HPDE6-E6E7 (cell line): ENCODE measurements around the gene SORBS2.

Experiments
- DNase-seq: peaks from one replicate; pipeline ENCODE4 v3.0.0; 2011; ENCODE audit warnings: missing footprints; ENCODE audit errors: extremely low spot score

SORBS2 gene

DNA sequence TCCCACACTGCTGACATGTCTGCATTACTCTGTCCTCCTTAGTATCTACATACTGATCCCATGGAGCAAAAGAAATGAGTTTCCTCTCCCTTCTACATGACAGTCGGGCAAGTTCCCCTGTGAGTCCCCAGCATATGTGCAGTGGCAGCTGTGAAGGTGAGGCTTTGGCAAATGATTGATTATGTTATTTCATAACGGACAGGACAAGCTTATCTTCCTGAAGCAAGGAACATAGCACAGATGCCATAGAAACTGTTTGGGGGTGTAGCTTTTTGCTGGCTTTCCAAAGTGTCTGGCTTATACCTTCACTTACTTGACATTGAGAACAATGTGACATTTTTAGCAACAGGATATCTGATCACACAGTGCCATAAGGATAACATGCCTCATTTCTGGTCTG, 139.8 kb downstream of the SORBS2 start:
- no peak for DNase-seq

DNA sequence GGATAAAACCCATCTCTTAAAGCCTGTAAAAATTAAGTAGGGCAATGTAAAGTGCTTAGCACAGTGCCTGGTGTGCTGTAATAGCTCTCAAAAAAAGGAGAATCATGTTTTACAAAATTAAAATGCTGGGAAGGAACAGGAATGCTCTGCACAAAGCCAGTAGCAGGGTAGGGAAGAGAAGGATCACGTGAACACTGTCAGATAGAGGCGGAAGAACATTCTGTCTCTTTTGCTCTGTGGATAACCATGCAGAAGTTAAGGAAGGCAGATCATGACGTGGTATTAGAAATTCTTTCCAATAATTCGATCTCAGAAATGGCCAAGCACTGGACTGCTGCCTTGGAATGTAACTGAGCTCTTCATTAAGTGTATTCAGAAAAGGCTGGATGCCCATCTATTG, 140.5 kb downstream of the SORBS2 start:
- no peak for DNase-seq

DNA sequence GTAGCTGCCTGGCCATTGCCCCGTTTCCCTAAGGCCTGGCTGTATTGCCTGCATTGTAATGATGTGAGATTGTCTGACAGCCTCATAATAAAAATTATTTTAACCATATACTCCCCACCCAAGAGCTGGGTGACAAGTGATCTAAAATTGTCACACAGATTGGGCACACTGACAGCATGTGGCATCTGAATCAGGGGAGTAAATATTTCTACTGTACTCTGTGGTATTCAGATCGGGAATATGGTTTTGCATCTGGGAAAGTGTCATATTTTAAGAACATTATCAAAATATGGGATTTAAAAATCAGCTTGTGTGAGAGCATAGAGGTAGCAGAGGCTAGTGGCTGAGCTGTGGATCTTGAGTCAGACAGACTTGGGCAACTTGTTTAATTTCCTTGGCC, 140.9 kb downstream of the SORBS2 start:
- no peak for DNase-seq

DNA sequence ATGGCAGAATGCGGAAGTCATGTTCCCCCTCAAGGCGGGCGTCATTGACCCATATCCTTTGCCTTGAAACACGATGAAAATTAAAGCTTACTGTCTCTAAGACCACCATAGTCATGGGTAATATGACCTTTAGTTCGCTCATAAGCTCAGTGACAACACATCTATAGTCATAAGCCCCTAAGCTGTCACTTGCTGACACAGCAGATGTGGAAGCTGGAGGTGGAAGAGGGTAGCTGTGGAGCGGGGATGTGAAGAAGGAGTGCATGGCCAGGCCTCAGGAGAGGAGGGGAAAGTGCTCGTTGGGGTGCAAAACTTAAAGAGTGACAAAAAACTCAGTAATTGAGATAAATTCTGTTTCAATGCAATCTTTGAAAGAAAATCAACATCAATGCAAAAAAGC, 142.7 kb downstream of the SORBS2 start:
- no peak for DNase-seq

DNA sequence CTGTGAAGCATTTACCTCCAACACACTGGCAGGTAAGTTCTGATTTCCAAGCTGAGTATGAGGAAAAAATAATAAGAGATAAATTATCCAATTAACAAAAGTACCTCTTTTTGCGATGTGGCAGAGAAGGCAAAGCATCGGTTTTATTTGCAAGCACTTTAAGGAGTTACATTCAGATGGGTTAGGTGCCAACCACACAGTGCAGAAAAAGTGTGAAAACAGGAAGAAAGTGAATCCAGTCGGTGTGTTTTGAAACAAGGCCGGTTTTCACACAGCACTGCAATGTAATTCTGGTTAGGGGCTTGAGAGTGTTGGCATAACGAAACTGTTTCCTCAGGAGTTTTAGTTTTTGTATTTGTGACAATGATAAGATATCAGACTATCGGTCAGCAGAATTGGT, 145.8 kb downstream of the SORBS2 start:
- DNase-seq = no peak

DNA sequence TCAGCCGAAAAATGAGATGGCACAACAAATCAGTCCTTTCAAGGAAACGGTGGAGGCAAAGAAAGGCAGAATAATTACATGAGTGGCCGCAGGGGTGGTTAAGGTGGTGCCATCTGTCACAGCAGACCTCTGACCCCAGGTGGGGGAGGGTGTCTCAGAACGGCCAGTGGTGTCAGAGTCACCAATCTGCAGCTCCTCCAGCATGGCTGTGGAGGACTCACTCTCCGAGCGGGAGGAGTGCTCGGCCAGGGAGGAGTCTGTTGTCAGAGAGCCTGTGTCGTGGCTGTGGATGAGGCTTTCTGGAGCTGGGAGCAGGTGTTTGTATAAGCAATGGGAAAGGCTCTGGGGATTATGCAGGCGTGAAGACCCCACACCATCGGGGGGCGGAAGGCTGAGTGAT, 146.3 kb downstream of the SORBS2 start:
- no peak for DNase-seq

DNA sequence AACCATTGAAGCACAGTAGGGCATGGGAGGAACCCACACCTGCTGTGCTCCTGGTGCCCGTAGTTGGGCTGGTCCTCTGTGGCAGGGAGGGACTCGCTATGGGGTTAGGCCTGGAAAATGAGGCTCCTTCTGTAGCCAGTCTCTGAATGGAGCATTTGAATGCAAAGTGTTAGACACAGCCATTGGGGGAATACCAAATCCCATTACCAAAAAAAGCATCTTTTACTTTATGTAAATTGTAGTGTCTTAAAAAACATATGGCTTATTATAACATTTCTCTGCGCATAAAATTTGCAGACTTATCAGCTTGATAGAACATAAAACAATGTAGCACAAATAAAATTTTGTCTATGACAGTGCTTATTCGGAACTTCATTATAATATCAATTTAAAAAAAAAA, 147.5 kb downstream of the SORBS2 start:
- no peak for DNase-seq

DNA sequence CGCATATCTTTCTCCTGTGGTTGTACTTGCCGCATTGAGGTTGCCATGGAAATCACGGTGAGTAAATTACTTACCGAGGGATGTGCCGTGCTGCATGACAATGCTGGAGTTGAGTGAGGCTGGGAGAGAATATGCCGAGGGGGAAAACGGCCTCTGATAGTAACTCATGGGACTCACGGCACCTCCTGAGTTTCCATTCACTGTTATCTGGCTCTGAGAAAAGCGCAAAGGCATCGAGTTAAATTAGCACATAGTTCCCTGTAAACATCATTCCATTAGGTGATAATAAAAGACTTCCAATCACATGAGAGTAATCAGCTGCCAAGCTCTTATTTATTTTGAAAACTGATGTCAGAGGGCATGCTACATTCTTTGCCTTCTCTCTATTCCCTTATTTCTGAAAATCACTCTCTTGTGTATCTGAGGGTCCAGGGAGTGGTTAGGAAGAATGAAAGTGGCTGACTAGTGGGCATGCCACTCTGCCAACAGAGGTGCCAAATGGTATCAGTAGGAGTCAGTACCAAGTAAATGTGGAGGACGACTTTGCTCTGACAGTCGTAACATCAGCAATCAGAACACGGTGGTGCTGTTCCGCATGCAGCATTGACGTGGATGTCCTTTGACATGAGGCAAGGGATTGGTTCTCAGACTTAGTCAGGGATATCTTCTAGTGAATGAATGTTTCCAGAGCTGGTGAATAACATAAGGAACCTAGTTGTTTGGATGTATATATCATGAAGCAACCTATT, 149.8 kb downstream of the SORBS2 start:
- no peak for DNase-seq

DNA sequence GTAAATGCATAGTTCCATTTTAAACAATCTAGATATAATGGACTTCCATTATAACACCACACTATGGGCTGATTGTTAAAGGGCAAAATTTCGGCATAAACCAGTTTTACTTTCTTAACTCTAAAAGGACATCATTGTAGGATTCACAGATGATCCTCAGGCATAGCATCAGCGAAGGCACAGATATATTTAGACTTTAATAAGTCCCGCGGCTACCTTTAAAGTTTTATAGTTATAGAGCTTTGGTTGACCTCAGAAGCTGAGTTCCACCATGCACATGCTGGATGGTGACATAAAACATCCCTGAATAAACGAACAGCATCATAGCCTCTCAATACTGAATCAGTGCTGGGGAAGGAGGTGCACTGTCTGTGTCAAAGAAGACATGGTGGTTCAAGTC, 151.7 kb downstream of the SORBS2 start:
- no peak for DNase-seq

DNA sequence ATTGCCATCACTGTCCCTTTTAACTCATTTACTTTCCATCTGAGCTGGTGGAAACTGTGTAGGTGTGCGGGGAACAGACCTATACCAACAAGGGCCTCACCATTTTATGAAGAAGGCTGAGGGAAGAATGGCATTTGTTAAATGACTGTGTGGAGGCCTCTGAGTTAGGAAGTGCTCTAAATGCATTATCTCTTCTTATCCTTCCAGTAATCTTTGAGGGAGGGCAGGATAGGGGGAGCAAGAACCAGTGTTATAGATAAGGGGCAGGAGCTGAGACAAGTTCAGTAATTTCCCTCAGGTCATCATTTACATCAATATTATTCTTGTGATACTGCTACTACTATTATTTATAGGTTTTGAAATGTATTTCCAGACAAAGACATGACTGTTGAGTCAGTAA, 154.3 kb downstream of the SORBS2 start:
- DNase-seq = no peak

DNA sequence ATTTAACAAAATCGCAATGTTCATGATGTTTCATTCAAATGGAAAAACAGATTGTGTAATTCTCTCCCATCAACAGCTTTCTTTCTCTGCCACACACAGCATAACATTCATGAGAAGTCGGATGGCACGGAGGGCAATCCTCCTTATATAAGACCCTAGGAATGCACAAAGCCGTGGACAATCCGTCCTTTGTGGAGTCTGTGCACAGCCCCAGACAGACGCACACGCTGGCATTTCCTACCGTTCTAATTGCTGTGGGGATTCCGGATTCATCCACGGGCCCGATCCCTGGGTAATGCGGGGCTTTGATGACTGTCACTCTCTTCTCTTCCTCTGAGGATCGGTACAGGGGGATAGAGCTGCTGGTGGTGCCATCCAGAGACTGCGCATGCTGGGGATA, 154.8 kb downstream of the SORBS2 start:
- no peak for DNase-seq

DNA sequence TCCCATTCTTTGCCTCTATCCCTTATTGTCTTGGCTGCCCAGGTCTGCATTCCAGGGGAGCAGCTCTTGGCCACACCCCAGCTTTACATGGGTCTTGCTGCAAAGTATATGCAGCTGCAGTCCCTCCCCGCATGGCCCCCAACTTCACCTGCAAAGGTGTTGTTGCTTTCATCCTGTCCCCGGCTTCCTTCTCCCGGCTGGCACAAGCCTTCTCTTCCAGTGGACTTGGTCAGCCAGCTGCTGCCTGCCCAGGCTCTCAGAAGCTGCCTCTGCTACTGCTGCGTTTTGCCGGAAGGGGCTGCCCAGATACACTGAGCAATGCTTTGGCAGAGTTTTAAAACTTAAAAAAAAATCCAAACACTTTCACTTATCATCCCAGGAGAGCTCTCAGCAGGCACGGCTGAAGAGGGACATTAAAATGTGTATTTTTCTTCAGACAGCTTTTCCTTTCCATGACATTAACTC, 155.5 kb downstream of the SORBS2 start:
- peak; percentile 14 for DNase-seq

DNA sequence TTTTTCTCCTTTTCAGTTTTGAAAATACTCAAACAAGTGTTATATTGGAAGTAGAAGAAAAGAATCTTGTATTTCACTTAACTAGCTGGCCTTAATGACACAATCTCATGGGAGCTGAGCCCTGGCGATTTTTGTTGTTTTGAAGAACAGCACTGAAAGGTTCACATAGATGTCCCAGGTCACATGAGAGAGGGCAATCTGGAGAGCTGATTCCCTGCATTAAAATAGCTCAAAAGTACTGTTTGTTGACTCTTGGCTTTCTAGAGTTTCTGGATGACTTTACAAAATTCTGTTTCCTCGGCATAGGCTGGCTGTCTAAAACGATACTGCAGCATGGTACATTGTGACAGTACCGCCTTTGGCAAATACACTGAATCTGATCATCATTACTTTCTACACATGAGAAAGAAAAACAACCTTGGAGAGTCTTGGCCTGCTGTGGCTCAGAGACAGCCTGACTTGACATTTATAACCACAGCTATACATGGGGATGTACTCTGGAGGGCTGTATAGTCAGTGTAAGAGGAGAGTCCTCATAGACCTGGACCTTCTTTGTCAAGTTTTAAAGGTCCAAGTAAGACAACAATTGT, 156.9 kb downstream of the SORBS2 start:
- DNase-seq = no peak

DNA sequence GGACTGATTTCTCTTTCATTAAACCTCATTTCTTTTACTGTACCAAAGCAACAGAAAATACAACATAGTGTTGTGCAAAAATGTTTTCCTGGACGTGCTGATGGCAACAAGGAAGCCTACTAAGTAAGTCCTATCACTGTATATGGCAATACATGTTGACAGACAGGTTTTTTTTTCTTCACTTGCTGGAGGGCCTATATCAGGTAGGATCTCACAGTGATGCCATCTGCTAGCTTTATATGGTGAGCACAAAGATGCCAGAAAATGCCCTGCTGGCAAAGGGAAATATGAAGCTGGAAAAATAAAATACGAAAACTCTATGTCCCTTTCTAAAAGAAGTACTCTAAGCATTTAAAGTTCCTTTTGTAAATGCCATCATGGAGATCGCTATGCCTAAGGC, 157.7 kb downstream of the SORBS2 start:
- DNase-seq = no peak

DNA sequence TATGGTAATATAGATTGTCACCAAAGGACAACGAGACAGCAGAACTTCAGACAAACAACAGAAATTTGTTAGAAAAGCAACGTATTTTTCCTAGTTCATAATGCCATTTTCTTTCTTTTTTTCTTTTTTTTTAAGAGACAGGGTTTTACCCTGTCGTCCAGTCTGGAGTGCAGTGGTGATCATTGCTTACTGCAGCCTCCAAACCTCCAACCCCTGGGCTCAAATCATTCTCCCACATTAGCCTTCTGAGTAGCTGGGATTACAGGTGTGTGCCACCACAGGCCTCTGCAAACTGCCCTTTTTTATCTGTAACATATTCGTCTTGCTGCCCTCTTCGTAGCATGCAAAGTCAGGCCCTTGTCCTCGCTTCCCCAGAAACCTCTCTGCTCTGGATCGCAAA, 160.1 kb downstream of the SORBS2 start:
- no peak for DNase-seq

DNA sequence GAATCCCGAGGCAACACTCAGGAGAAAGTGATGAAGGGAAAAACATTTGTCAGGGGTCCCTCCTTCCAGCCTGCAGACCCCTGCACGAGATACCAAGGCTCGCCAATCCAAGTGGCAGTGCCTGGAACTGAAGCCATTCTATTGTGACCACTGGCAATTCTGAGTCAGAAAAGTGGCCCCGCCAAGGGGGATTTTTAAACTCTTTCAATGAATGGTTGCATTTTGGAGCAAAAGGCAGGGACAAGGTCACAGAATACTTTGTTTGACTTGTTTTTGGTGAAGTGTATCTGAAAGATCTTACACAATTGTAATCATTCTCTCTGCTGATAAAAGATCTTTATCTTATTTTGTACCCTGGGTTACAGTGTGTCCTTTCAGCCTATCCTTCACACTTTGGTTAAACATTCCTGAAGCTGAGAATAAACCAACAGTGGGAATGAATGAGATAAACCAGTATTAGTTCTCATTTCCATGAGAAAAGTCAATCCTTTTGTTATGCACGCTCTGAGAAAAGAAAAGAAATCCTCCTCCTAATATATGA, 160.8 kb downstream of the SORBS2 start:
- no peak for DNase-seq

DNA sequence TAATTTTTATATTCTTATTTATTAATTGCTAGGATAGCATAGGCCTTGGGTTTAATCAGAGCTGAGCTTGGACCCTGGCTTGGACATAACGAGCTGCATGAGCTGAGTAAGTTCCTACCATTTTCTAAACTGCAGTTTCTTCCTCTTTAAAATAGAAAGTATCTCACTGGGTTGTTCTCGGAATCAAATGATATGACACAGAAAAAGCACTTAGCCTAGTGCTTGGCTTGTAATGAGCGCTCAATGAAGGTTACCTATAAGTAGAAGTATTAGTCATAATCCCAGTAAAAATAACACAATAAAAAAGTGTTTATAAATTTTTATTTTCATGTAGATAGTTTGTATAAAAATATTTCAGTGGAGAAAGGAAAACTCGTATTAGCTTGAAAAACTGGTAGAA, 163.4 kb downstream of the SORBS2 start:
- no peak for DNase-seq

DNA sequence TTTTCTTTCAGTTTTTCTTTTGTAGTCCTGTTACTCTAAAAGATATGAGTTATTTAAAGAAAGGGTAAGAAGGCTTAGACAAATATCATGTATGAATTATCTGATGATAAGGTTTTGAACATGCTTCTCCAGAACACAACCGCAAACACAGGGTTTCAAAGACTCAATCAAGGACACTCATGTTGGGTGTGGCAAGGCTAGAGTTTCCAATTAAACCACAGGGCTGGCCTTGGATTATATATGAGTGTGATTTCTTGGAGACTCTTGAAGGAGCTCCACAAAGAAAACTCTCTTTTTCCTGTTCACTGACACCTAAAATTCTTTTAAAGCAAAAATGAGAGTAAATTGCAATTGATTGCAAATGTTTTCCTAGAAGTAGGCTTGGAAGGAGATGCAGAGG, 166.6 kb downstream of the SORBS2 start:
- no peak for DNase-seq

DNA sequence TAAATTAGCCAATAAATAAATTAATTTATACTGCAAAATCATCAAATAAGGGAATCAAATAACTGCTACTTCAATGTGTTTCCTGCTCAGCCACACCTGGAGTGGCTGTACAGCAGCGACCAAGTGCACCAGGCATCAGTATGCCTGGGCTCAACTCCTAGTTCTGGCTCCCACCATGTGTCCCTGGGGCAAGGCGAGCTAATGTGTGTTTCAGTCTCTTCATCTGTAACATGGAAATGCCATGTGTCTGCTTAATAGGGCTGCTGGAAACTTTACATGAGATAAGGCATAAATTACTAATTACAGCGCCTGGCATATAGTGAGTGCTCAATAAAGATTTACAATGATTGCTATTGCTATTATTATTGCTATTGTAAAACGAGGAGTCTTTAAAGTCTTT, 167.6 kb downstream of the SORBS2 start:
- DNase-seq = no peak

DNA sequence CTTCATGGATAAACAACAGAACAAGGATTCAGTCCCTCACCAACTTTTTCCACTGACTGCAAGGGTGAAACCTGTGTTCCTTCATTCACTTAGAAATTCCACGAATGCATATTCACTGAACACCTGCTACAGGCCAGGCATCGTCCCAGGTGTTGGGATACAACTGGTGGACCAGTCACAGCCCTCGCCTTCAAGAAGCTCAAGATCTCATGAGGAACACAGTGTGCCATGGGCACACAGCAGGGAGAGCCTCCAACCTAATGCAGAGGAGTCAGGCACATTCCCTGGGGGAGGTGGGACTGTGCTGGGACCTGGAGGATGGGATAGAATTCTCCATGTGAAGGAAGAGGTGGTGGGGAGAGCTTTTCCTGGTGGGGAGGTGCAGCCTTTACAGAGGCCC, 169.1 kb downstream of the SORBS2 start:
- no peak for DNase-seq

DNA sequence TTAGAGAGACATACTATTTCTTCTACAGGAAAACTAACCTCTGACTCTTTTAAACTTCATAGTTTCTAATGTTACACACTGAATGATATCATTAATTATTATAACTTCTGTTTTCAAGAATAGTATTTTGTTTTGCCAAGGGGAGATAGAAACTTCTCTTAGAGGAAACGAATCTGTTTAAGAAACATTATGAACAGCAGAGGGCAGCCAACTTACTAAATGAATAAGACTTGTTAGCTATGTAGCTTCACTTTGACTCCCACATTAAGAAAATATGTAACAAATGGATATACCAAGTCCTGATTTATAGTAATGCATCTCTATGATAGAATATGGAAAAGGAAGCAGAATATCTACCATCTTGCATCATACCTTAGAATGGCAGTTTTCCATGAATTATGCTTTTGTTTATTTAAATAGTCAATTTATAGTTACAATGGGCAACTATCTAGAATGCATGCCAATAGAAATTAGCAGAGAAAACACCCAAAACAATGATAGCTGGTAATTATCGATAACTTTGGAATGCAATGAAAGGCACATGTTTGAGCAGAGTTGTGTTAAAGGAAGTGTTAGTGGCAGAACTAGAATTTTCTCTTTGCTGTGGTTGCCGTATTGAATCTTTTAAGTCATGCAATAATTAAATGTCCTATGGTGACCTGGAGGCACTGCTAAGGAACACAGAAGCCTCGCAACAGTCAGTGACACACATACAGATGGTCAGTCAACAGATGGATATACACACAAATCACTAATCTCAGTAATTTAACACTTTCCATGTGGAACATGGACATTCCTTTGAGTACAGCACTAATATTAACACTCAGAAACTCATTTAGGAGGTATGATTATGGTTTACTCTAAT, 171.0 kb downstream of the SORBS2 start:
- no peak for DNase-seq

DNA sequence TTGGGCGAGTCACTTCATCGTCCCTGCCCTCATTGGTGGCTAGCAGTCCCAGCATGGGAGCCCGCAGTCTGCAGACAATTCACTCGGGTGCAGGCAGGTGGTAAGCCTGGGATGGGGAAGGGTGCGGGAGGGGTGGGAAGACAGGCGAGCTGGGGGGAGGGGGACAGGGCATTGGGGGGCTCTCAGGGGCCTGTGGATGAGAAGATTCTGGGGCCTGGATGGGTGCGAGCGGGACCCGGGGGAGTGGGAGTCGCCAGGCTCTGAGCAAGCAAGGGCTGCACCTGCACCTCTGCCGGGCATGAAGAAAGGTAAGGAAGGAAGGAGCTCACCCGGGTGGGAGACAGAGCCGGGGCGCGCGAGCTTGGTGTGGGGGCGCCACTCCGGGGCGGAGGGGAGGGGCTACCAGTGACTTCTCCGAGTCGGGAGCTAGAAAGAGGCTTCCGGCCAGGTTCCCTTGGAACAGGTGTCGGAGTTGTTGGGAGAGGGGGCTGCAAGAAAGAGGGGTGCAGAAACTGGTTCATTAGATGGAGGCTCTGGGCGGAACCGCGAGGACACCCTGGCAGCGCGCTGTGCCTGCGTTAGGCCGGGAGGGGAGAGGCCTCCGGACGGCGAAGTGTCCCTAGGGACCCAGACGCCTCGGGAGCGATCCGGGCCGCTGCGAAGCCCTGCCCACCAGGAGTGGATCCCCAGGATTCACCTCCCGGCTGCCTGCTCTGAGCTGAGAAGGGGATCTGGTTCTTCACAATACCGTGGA, 173.3 kb downstream of the SORBS2 start:
- no peak for DNase-seq
